ENCODE measurements around the gene DAAM1. TPM values are rescaled to one million over a fixed set of nuclear protein-coding genes. Genes with fewer than 3 reads are reported as not detected.

DAAM1 gene
- polyA plus RNA-seq, 3 donors = 3.2 to 6.3 (median 4.4) TPM

DNA sequence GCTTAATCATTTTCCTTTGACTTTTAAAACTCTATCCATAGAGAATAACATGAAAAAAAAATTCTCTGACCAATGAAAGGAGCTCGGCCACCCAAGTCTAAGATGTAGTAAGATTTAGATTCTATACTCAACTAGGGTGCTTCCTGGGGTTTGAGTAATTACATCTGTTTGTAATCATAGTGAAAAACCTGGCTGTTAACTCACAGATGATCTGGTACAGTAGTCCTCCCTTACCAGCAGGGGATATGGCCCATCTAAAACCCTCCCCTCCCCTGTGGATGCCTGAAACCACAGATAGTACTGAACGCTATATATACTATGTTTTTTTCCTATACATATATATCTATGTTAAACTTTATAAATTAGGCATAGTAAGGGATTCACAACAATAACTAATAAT, 89.2 kb downstream of the DAAM1 start:
- TF ChIP-seq, protein P1, sequence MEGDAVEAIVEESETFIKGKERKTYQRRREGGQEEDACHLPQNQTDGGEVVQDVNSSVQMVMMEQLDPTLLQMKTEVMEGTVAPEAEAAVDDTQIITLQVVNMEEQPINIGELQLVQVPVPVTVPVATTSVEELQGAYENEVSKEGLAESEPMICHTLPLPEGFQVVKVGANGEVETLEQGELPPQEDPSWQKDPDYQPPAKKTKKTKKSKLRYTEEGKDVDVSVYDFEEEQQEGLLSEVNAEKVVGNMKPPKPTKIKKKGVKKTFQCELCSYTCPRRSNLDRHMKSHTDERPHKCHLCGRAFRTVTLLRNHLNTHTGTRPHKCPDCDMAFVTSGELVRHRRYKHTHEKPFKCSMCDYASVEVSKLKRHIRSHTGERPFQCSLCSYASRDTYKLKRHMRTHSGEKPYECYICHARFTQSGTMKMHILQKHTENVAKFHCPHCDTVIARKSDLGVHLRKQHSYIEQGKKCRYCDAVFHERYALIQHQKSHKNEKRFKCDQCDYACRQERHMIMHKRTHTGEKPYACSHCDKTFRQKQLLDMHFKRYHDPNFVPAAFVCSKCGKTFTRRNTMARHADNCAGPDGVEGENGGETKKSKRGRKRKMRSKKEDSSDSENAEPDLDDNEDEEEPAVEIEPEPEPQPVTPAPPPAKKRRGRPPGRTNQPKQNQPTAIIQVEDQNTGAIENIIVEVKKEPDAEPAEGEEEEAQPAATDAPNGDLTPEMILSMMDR (IDR thresholded peaks at IDR 0.05) = no peak
- Histone ChIP-seq H3K9ac (ENCODE audit: insufficient read depth, low read length, poor library complexity, severe bottlenecking) (no peak overlapping the region), H3K27ac (ENCODE audit: low read depth in 1 of 2, low read length in 2 of 2) (no peak overlapping the region), H3K36me3 (replicated peaks in 1 of 2; ENCODE audit: control insufficient read depth in 1 of 2, insufficient read depth in 2 of 2, low read length in 2 of 2) (no peaks in the 10 kb centered on the region), H4K20me1 (ENCODE audit: insufficient read depth, low read length) (no peaks in the 10 kb centered on the region), H3K9me3 (replicated peaks in 1 of 2; ENCODE audit: control insufficient read depth in 1 of 2, insufficient read depth in 1 of 2, low read length in 2 of 2) (no peaks in the 10 kb centered on the region), H3K27me3 (ENCODE audit: control insufficient read depth in 2 of 2, insufficient read depth in 2 of 2, low read length in 2 of 2) (no peaks in the 10 kb centered on the region), H3K4me3 (replicated peaks in 1 of 3; ENCODE audit: low read depth in 2 of 3, low read length in 3 of 3) (no peak overlapping the region), H3K4me2 (replicated peaks; ENCODE audit: extremely low read depth, low read length, poor library complexity, severe bottlenecking) (no peak overlapping the region), H3K79me2 (ENCODE audit: insufficient read depth, low read length) (no peaks in the 10 kb centered on the region), H2AFZ (ENCODE audit: insufficient read depth, low read depth, low read length, poor library complexity, severe bottlenecking) (no peak overlapping the region), H3K4me1 (ENCODE audit: control insufficient read depth in 1 of 2, insufficient read depth in 2 of 2, low read length in 2 of 2) (no peaks in the 10 kb centered on the region)
- no peak for DNase-seq
- H3K9me3 Mint-ChIP-seq = peaks cover 0 to 4% (median 0%) of the 10 kb centered on the region in 7 donors
- H3K27me3 Mint-ChIP-seq (ENCODE audit: low read depth in 3 of 3) = no peaks in the 10 kb centered on the region
- H3K4me3 Mint-ChIP-seq = no peak overlapping the region
- intact Hi-C loops (cut with micrococcal nuclease) = no loop called here
- no CpG with 5 or more reads among the region's 2 CpGs for WGBS (ENCODE audit: insufficient coverage)
- H3K36me3 Mint-ChIP-seq = peaks cover 0 to 3% of the 10 kb centered on the region in 2 donors
- H3K27ac Mint-ChIP-seq = no peak overlapping the region
- peaks cover 26% of the 10 kb centered on the region for H3K4me1 Mint-ChIP-seq

DNA sequence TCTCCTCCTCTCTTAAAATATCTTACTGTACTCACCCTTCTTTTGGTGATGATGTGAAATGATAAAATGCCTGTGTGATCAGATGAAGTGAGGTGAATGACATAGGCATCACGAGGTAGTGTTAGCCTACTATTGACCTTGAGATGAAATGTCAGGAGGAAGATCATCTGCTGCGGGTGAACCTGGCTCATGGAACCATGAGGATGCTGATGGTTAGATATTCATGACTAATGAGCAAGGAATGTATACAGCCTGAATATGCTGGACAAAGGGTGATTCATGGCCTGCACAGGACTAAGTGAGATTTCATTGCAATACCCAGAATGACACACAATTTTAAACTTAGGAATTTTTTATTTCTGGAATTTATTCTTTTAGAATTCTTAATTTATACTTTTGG, 89.6 kb downstream of the DAAM1 start:
- no peak for DNase-seq
- peaks cover 26% of the 10 kb centered on the region for H3K4me1 Mint-ChIP-seq
- no peaks in the 10 kb centered on the region for H3K79me2 ChIP-seq (ENCODE audit: insufficient read depth, low read length)
- peaks cover 0 to 4% (median 0%) of the 10 kb centered on the region in 7 donors for H3K9me3 Mint-ChIP-seq
- H3K4me1 ChIP-seq (ENCODE audit: control insufficient read depth in 1 of 2, insufficient read depth in 2 of 2, low read length in 2 of 2) = no peaks in the 10 kb centered on the region
- no peaks in the 10 kb centered on the region for H3K27me3 ChIP-seq (ENCODE audit: control insufficient read depth in 2 of 2, insufficient read depth in 2 of 2, low read length in 2 of 2)
- 96% methylated on average over 2 of the region's 2 CpGs for WGBS (ENCODE audit: insufficient coverage)
- TF ChIP-seq, protein P1 (IDR thresholded peaks at IDR 0.05) = no peak
- peaks cover 0 to 3% of the 10 kb centered on the region in 2 donors for H3K36me3 Mint-ChIP-seq
- H3K4me3 Mint-ChIP-seq = no peak overlapping the region
- H3K27me3 Mint-ChIP-seq (ENCODE audit: low read depth in 3 of 3) = no peaks in the 10 kb centered on the region
- no peak overlapping the region for H3K27ac Mint-ChIP-seq
- no peaks in the 10 kb centered on the region for H3K9me3 ChIP-seq (replicated peaks in 1 of 2; ENCODE audit: control insufficient read depth in 1 of 2, insufficient read depth in 1 of 2, low read length in 2 of 2)
- intact Hi-C loops (cut with micrococcal nuclease) = no loop called here
- no peak overlapping the region for H3K4me2 ChIP-seq (replicated peaks; ENCODE audit: extremely low read depth, low read length, poor library complexity, severe bottlenecking)
- H3K27ac ChIP-seq (ENCODE audit: low read depth in 1 of 2, low read length in 2 of 2) = no peak overlapping the region
- H2AFZ ChIP-seq (ENCODE audit: insufficient read depth, low read depth, low read length, poor library complexity, severe bottlenecking) = no peak overlapping the region
- H3K4me3 ChIP-seq (replicated peaks in 1 of 3; ENCODE audit: low read depth in 2 of 3, low read length in 3 of 3) = no peak overlapping the region
- H3K36me3 ChIP-seq (replicated peaks in 1 of 2; ENCODE audit: control insufficient read depth in 1 of 2, insufficient read depth in 2 of 2, low read length in 2 of 2) = no peaks in the 10 kb centered on the region
- no peaks in the 10 kb centered on the region for H4K20me1 ChIP-seq (ENCODE audit: insufficient read depth, low read length)
- no peak overlapping the region for H3K9ac ChIP-seq (ENCODE audit: insufficient read depth, low read length, poor library complexity, severe bottlenecking)
